HG02970 (cell line): Measurements from ENCODE around the gene SF3A1.

Experiments
- ATAC-seq: cut with Tn5 transposase; IDR thresholded peaks from one replicate; pipeline ENCODE4 v1.9.1; 2021; ENCODE audit warnings: mild to moderate bottlenecking, moderate library complexity, moderate number of reproducible peaks; ENCODE audit not compliant: unreplicated experiment, low FRiP score

The SF3A1 gene

GRCh38 chr22:30307041-30307574, 49.6 kb downstream of the SF3A1 start:
- ATAC-seq = no peak

GRCh38 chr22:30306627-30307011, 50.1 kb downstream of the SF3A1 start:
- ATAC-seq = no peak

- ATAC-seq = no peak
These were observed 50.6 kb downstream of the SF3A1 start for GRCh38 chr22:30305906-30306626.

GRCh38 chr22:30305519-30305905, 51.2 kb downstream of the SF3A1 start:
- ATAC-seq = no peak

- no peak for ATAC-seq
These were observed 52.0 kb downstream of the SF3A1 start for GRCh38 chr22:30304495-30305244.

GRCh38 chr22:30302810-30303138, 53.9 kb downstream of the SF3A1 start:
- no peak for ATAC-seq

- ATAC-seq = no peak
These were observed 54.5 kb downstream of the SF3A1 start for GRCh38 chr22:30301995-30302809.

GRCh38 chr22:30299322-30299721, 57.4 kb downstream of the SF3A1 start:
- no peak for ATAC-seq

GRCh38 chr22:30297991-30298701, 58.5 kb downstream of the SF3A1 start:
- ATAC-seq = no peak

- no peak for ATAC-seq
These were observed 59.3 kb downstream of the SF3A1 start for GRCh38 chr22:30297276-30297990.

- ATAC-seq = no peak
These were observed 59.9 kb downstream of the SF3A1 start for GRCh38 chr22:30296833-30297232.

- ATAC-seq = no peak
These were observed 60.4 kb downstream of the SF3A1 start for GRCh38 chr22:30296324-30296723.

- ATAC-seq = no peak
These were observed 61.1 kb downstream of the SF3A1 start for GRCh38 chr22:30295576-30295975.

GRCh38 chr22:30294830-30295229, 61.9 kb downstream of the SF3A1 start:
- ATAC-seq = no peak

GRCh38 chr22:30294066-30294465, 62.6 kb downstream of the SF3A1 start:
- ATAC-seq = no peak

GRCh38 chr22:30293026-30293425, 63.7 kb downstream of the SF3A1 start:
- no peak for ATAC-seq

GRCh38 chr22:30292069-30292970, 64.4 kb downstream of the SF3A1 start:
- ATAC-seq = no peak

- no peak for ATAC-seq
These were observed 65.4 kb downstream of the SF3A1 start for GRCh38 chr22:30291058-30291892.
